DND-41 (cell line): Measurements from ENCODE around the gene DNAH3.

Experiments used
- EZH2 ChIP-seq: IDR thresholded peaks from 3 replicates; pipeline ENCODE4 v1.6.1; 2012; ENCODE audit warnings: borderline replicate concordance, low read depth, mild to moderate bottlenecking, moderate library complexity, low read length, inconsistent platforms; ENCODE audit not compliant: severe bottlenecking
- TF ChIP-seq, protein P1 (sequence below): IDR thresholded peaks from 2 replicates; pipeline ENCODE4 v1.5.1; 2012; ENCODE audit warnings: borderline replicate concordance, low read length, moderate library complexity, mild to moderate bottlenecking; ENCODE audit not compliant: poor library complexity, severe bottlenecking; ENCODE audit errors: extremely low read depth

DNA sequence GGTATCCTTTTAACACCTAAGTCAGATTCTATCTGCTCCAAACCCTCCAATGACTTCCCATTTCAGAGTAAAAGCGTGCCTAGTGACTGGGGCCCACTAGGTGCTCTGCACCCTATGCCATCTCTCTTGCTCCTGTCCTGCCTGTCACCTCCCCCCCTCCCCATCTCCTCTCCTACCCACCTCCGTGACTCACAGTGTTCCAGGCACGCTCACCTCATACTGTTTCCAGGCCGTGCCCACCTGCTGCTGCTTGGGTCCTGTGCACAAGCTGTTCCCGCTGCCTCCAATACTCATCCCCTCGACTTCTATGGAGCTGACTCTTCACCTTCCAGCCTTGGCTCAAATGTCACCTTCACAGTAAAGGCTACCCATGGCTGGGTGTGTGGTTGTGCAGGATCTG, 21.7 kb downstream of the DNAH3 start:
- TF ChIP-seq, protein P1, sequence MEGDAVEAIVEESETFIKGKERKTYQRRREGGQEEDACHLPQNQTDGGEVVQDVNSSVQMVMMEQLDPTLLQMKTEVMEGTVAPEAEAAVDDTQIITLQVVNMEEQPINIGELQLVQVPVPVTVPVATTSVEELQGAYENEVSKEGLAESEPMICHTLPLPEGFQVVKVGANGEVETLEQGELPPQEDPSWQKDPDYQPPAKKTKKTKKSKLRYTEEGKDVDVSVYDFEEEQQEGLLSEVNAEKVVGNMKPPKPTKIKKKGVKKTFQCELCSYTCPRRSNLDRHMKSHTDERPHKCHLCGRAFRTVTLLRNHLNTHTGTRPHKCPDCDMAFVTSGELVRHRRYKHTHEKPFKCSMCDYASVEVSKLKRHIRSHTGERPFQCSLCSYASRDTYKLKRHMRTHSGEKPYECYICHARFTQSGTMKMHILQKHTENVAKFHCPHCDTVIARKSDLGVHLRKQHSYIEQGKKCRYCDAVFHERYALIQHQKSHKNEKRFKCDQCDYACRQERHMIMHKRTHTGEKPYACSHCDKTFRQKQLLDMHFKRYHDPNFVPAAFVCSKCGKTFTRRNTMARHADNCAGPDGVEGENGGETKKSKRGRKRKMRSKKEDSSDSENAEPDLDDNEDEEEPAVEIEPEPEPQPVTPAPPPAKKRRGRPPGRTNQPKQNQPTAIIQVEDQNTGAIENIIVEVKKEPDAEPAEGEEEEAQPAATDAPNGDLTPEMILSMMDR = no peak
- TF ChIP-seq EZH2 = no peak
